Stomach smooth muscle (tissue), 2 donors: ENCODE results near the gene ANXA4.

Source experiments
- H3K27ac ChIP-seq: one replicate; pipeline ENCODE4 v1.7.0; 2013; ENCODE audit warnings: mild to moderate bottlenecking, low read length, inconsistent platforms
- H3K27me3 ChIP-seq, 2 donors: one replicate each; pipeline ENCODE4 v1.7.0; 2013; ENCODE audit warnings: low read length in 2 of 2; ENCODE audit not compliant: insufficient read depth in 2 of 2, control insufficient read depth in 1 of 2
- H3K36me3 ChIP-seq, 2 donors: one replicate each; pipeline ENCODE4 v1.7.0; 2013; ENCODE audit warnings: low read length in 2 of 2; ENCODE audit not compliant: control insufficient read depth in 2 of 2, insufficient read depth in 2 of 2
- H3K4me1 ChIP-seq: one replicate; pipeline ENCODE4 v1.7.0; 2013; ENCODE audit warnings: low read length; ENCODE audit not compliant: control insufficient read depth, insufficient read depth
- H3K4me3 ChIP-seq, 2 donors: one replicate each; pipeline ENCODE4 v1.7.0; 2013; ENCODE audit warnings: low read length in 2 of 2
- H3K9ac ChIP-seq, 2 donors: one replicate each; pipeline ENCODE4 v1.7.0; 2013; ENCODE audit warnings: low read length in 2 of 2, mild to moderate bottlenecking in 1 of 2
- H3K9me3 ChIP-seq, 2 donors: one replicate each; pipeline ENCODE4 v1.7.0; 2013; ENCODE audit warnings: low read length in 2 of 2; ENCODE audit not compliant: control insufficient read depth in 2 of 2
- donor health status: healthy.
- donor health status: Pancreatic carcinoma.

ANXA4 gene

GRCh38 chr2:69741575-69742321, at the start of gene ANXA4:
Gene ANXA4 (plus strand): TSS chr2:69742134. CDS start chr2:69781566, 39,432 bp downstream.
- Histone ChIP-seq H3K27ac (peak within 1 kb of the TSS; percentile 74), H3K9ac (peak within 1 kb of the TSS; percentile 80 to 89), H3K9me3 (no peaks in the 10 kb centered on the region), H3K4me1 (peaks cover 7% of the 10 kb centered on the region), H3K36me3 (no peaks in the 10 kb centered on the region), H3K27me3 (no peaks in the 10 kb centered on the region), H3K4me3 (peak within 1 kb of the TSS; percentile 86 to 87)

GRCh38 chr2:69692424-69692823, 49.5 kb upstream of the ANXA4 start:
- H3K27ac ChIP-seq: no peak overlapping the region
- no peaks in the 10 kb centered on the region for H3K36me3 ChIP-seq
- H3K9me3 ChIP-seq: no peaks in the 10 kb centered on the region
- H3K4me1 ChIP-seq: peaks cover 8% of the 10 kb centered on the region
- no peak overlapping the region for H3K4me3 ChIP-seq
- no peaks in the 10 kb centered on the region for H3K27me3 ChIP-seq
- no peak overlapping the region for H3K9ac ChIP-seq

- Histone ChIP-seq H3K4me1 (peaks cover 8% of the 10 kb centered on the region), H3K27ac (no peak overlapping the region), H3K4me3 (no peak overlapping the region), H3K36me3 (no peaks in the 10 kb centered on the region), H3K9ac (no peak overlapping the region), H3K9me3 (no peaks in the 10 kb centered on the region), H3K27me3 (no peaks in the 10 kb centered on the region)
These were observed 48.7 kb upstream of the ANXA4 start for GRCh38 chr2:69693059-69693774.

- Histone ChIP-seq H3K9ac (no peak overlapping the region), H3K4me3 (no peak overlapping the region), H3K36me3 (no peaks in the 10 kb centered on the region), H3K27me3 (no peaks in the 10 kb centered on the region), H3K4me1 (peaks cover 8% of the 10 kb centered on the region), H3K9me3 (no peaks in the 10 kb centered on the region), H3K27ac (no peak overlapping the region)
These were observed 48.0 kb upstream of the ANXA4 start for GRCh38 chr2:69693775-69694450.

- no peak overlapping the region for H3K9ac ChIP-seq
- H3K36me3 ChIP-seq: no peaks in the 10 kb centered on the region
- H3K27ac ChIP-seq: no peak overlapping the region
- peak overlapping the region in 1 of 2 donors; percentile 40 for H3K4me3 ChIP-seq
- no peaks in the 10 kb centered on the region for H3K9me3 ChIP-seq
- no peaks in the 10 kb centered on the region for H3K27me3 ChIP-seq
- H3K4me1 ChIP-seq: peaks cover 8% of the 10 kb centered on the region
These were observed 46.8 kb upstream of the ANXA4 start for GRCh38 chr2:69694894-69695849.

- Histone ChIP-seq H3K4me3 (no peak overlapping the region), H3K27ac (no peak overlapping the region), H3K9me3 (no peaks in the 10 kb centered on the region), H3K36me3 (no peaks in the 10 kb centered on the region), H3K9ac (no peak overlapping the region), H3K27me3 (no peaks in the 10 kb centered on the region), H3K4me1 (peaks cover 8% of the 10 kb centered on the region)
These were observed 46.1 kb upstream of the ANXA4 start for GRCh38 chr2:69695850-69696216.

- Histone ChIP-seq H3K27me3 (no peaks in the 10 kb centered on the region), H3K9me3 (no peaks in the 10 kb centered on the region), H3K9ac (no peak overlapping the region), H3K4me1 (peaks cover 2% of the 10 kb centered on the region), H3K4me3 (no peak overlapping the region), H3K27ac (no peak overlapping the region), H3K36me3 (no peaks in the 10 kb centered on the region)
These were observed 41.6 kb upstream of the ANXA4 start for GRCh38 chr2:69700381-69700780.

GRCh38 chr2:69701100-69701945, 40.6 kb upstream of the ANXA4 start:
- H3K9me3 ChIP-seq: no peaks in the 10 kb centered on the region
- H3K36me3 ChIP-seq: no peaks in the 10 kb centered on the region
- H3K4me1 ChIP-seq: no peaks in the 10 kb centered on the region
- no peak overlapping the region for H3K9ac ChIP-seq
- no peak overlapping the region for H3K27ac ChIP-seq
- no peak overlapping the region for H3K4me3 ChIP-seq
- H3K27me3 ChIP-seq: no peaks in the 10 kb centered on the region

- no peaks in the 10 kb centered on the region for H3K36me3 ChIP-seq
- no peaks in the 10 kb centered on the region for H3K9me3 ChIP-seq
- no peaks in the 10 kb centered on the region for H3K4me1 ChIP-seq
- no peak overlapping the region for H3K27ac ChIP-seq
- H3K4me3 ChIP-seq: no peak overlapping the region
- no peak overlapping the region for H3K9ac ChIP-seq
- H3K27me3 ChIP-seq: no peaks in the 10 kb centered on the region
These were observed 38.7 kb upstream of the ANXA4 start for GRCh38 chr2:69703189-69703588.
